Stimulated activated naive CD8-positive, alpha-beta T cell treated with anti-CD3 and anti-CD28 coated beads, Interleukin-15, Interleukin-2, amounts not matched to agents 100 U/mL and 50 U/mL, for 24 hours (primary cell): ENCODE measurements around the gene FCHSD2.
"Not testable (repeated sequence)": the region's sequence is repeated elsewhere in the genome, so short reads cannot be mapped to it uniquely, and the experiment has no call there.

Source experiments
- ATAC-seq: fragments of 150-1000 bp; cut with Tn5 transposase; one replicate; pipeline ENCODE4 v1.10.0; 2021
- DNase-seq: peaks from one replicate; pipeline ENCODE4 v3.0.0; 2021

The FCHSD2 gene

DNA sequence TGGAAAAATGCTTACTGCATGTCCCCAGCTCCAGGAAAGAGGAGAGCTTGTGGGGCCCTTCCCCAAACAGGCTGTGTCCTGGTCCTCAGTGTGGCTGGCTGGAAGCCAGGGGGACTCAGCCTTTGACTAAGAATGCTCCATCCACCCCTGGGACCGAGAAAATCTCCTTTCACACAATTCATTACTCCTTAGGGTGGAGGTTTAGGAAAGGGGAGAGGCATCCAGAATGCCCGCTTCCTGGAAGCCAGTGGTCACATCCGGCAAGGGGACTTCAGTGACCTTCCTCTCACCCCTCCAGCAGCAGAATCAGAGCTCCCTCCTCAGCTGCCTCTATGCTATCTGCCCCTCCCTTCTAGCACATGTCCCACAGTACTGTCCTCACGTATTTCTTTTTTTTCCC lies 306.0 kb downstream of the FCHSD2 start:
- ATAC-seq = no peak

DNA sequence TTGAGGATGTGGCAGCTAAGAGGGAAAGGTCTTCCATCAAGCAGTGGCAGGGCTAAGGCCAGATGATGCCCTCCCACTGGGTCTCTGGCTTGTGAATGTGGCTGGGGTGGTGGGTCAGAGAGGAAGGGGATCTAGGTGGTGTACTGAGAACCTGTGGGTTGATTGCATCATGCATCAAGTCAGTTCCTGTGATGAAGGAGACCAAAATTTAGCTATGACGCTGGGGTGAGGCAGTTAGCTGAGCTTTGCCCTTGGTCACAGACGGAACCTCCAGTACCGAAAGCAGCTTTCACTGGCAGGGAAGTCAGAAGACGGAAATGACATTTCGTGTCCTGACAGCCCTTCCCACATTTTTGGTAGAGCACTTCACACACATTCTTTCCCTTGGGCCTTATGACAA lies 307.2 kb downstream of the FCHSD2 start:
- DNase-seq = no peak
- ATAC-seq = no peak

More for the DNA sequence above, 306.0 kb downstream of the FCHSD2 start:
- no peak for DNase-seq

DNA sequence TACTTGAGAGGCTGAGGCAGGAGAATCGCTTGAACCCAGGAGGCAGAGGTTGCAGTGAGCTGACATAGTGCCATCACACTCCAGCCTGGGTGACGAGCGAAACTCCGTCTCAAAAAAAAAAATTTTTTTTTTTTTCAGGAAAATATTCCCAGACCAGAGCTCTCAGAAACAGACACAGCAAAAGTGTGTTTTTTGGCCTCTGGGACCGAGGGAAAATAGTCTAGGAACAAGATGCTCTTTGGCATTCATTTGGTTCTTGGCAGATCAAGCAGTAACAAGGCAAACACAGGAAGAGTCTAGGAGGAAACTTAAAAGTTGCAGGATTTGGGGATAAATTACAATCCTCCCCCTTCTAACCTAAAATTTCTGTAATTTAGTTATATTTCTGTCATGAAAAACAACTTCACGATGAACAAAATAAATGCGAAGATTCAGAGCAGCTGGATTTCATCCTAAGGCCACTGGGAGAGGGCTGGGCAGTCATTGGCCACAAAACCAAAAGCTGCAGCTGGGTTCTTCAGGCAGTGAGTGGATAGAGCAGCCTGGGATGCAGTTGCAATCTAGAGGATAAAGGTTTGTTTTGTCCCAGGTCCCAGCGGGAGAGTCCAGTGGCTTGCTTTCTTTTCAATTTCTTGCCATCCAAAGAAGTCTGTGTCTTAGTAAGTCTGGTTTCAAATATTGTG lies 308.2 kb downstream of the FCHSD2 start:
- DNase-seq (no peak), ATAC-seq (no peak)

DNA sequence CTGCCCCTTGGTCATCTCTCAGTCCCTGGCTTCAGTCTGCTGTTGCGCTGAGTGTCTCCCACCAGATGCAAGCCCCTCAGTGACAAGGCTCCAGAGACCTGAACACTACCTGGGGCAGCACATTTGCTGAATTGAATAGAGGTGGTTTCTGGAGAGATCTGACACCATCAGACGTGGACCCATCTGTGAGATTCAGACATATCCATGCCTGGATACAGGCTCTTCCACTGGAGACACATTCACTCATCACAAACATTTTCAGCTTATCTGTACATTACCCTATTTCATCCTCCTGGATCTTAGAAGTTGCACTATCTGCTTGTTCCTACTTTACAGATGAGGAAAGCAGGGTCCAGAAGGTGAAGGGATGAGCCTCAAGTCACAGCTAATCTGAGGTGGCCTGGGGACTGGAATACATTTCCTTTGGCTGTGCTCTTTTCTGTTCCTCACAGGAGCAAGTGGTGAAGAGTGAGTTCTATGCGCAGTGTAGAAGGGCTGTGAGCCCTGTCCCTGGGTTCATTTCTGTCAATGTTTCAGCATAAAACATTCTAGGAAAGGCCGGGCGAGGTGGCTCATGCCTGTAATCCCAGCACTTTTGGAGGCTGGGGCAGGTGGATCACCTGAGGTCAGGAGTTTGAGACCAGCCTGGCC lies 308.9 kb downstream of the FCHSD2 start:
- ATAC-seq (no peak), DNase-seq (no peak)

DNA sequence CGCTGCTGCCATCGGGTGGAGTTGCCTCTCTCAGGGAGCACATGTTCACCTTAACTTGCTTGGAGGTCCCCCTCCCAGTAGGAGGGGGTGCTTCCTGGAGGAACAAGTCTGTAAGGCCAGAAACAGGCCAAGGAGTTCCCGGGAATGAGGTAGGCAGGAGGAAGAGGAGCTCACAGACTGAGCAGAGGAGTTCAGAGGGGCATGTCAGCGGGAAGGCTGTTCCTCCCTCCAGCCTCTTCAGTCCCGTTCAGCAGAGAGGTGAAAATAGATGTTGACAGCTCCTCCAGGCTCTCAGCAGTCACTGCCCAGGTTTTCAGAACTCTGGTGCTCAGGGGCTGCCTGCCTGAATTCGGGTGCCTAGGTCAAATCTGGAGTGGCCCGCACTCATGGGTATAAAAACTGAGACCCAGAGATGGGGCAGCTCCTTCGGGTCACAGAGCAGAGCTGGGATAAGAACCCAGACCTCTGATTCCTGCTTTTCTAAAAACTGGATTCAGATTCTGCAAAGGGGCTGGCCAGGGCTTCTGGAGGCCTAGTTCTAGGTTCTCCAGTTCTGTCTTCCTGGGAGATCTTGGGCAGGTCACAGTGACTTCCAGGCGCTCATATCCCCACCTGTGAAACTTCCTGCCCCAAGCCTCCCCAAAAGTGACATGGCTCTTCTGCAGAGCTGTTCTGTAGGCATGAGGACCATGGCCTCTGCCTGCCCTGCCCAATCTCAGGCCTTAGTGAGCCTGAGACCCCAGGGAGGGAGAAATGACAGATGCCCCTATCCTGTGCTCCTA lies 309.6 kb downstream of the FCHSD2 start:
- DNase-seq = no peak
- no peak for ATAC-seq

DNA sequence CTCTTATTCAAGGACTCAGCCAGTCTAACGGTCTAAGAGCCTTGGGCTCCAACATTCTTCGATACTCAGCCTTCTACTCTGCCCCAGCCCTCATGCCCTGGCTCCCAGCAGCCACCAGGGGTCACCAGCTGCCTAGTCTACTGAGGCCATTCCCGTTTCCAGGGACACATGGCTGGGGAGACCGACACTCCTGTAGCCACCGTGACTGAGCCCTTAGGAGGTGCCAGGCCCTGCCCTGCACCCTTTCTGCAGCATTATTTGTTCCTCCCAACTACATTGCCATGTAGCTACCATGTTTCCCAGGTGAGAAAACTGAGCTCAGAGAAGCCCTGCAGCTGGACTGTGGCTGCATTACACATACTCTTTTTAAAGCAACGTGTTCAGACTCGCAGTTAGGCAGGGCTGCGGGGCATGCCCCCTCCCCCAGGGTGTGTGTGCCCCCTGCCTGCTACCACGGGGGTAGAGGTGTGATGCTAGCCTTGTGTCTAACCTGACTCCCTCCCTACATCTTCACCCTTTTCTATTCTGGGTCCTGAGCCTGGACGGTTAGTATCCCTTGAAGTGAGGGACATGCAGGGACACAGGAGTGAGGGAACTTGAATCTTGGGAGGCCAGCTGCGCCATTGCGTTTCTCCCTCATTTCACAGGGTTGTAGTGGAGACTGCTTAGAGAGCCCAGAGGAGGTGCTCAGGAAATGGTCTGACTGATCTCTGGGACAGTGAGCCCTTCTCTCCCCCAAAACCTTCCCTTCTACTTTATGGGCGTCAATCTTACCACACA lies 310.4 kb downstream of the FCHSD2 start:
- DNase-seq (peak; percentile 66), ATAC-seq (peak; percentile 64)

DNA sequence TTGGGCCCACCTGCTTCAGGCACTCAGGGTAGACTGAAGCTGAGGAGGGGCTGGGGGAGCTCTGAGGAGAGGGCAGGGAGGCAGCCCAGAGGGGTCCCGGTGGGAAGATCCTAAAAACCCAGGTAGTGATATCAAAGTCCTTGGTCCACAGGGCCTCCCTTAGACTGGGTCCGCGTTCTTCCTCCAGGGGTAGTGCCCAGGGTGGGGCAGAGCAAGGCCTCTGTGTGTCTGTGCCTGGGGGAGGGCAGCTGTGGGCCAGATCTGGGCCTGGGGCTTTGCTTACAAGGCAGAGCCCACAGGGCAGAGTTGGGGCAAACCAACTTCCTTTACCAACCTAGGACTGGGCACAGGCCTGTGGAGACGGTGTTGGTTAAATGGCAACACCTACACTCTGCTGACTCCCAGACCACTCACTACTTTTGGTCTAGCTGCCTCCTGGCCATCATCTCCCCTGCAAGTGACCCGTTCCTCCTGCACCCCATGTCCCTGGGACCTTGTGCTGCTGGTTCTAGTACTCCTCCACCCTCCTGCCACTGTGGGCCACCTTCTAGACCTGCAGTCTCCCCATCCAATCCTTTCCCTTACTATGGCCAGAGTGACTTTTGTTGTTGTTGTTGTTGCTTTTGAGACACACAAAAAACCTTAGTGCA lies 312.1 kb downstream of the FCHSD2 start:
- DNase-seq = no peak
- ATAC-seq = no peak

DNA sequence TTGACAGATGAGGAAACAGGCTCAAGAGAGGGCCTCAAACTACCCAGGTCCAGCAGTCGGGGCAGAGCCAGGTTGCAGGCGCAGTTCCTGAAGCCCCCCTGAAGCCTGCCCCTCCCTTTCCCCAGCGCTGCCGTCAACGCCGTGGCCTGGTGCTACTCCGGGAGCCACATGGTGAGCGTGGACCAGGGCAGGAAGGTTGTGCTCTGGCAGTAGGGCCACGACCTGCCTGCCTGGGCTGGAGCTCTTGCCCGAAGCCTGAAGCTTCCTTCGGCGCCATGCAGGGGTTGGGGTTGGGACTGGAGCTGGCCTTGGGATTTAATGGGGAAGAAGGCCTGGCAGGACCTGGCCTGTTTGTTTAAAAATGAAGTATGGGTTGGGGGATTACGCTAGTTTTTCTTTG lies 312.9 kb downstream of the FCHSD2 start:
- DNase-seq (no peak), ATAC-seq (no peak)

DNA sequence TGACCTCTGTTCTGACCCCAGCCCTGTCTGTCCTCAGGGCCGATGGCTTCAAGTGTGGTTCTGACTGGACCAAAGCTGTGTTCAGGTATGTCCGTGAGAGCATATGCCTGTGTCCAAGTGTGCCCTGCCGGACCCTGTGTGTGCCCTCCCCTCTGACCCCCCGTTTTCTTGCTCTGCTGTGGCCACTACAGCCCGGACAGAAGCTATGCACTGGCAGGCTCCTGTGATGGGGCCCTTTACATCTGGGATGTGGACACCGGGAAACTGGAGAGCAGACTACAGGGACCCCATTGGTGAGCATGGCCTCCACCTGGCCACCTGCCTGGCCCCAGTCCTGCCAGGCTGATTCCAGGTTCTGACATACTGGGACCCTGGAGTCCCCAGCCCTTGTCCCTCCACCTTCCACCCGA lies 313.4 kb downstream of the FCHSD2 start:
- DNase-seq (no peak), ATAC-seq (no peak)

DNA sequence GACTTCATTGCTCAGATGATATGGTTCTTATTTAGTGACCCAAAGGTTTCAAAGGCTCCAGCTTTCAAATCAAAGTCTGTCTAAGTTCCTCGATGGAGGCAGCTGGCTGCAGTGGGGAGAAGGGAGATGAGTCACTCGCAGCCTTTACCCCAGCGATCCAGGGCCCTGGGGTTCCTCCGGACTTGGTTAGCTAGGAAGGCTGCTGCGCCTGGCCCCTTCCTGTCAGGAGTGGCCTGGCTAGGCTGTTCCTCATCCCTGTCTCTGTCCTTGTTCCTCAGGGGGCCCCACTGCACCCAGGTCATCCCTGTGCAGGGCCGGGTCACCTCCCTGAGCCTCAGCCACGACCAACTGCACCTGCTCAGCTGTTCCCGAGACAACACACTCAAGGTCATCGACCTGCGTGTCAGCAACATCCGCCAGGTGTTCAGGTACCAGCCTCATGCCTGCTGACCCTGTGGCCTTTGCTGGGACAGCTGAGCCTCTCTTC lies 314.0 kb downstream of the FCHSD2 start:
- no peak for DNase-seq
- no peak for ATAC-seq

DNA sequence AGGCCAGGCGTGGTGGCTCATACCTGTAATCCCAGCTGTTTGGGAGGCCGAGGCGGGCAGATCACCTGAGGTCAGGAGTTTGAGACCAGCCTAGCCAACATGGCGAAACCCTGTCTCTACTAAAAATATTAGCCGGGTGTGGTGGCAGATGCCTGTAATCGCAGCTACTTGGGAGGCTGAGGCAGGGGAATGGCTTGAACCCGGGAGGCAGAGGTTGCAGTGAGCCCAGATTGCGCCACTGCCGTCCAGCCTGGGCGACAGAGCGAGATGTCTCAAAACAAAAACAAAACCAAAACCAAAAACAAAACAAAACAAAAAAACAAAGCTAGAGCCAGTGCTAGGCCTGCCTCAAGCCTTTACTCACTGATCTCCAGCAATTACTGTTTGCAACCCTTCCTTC lies 314.5 kb downstream of the FCHSD2 start:
- DNase-seq, ATAC-seq: not testable (repeated sequence)

DNA sequence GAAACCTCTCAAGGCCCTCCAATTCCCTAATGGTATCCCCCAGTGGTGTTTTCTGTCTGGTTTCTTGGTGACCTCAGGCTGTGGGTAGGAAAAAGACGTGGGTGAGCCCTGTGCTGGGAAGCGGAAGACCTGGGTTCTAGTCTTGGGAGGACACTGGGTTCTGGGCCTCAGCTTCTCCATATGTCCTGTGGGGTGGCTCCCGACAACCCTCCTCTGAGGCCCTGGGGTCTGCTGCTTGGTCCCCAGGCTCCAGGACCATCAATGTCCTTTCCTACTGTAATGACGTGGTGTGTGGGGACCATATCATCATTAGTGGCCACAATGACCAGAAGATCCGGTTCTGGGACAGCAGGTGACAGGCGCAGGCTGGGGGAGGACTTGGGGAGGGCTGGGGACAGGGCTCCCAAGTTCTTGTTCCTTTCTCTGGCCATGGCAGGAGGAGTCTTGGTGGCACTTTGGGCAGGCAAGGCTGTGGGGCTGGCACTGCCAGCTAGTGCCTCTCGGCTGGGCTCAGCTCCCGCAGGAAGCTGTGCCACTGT lies 315.1 kb downstream of the FCHSD2 start:
- no peak for DNase-seq

DNA sequence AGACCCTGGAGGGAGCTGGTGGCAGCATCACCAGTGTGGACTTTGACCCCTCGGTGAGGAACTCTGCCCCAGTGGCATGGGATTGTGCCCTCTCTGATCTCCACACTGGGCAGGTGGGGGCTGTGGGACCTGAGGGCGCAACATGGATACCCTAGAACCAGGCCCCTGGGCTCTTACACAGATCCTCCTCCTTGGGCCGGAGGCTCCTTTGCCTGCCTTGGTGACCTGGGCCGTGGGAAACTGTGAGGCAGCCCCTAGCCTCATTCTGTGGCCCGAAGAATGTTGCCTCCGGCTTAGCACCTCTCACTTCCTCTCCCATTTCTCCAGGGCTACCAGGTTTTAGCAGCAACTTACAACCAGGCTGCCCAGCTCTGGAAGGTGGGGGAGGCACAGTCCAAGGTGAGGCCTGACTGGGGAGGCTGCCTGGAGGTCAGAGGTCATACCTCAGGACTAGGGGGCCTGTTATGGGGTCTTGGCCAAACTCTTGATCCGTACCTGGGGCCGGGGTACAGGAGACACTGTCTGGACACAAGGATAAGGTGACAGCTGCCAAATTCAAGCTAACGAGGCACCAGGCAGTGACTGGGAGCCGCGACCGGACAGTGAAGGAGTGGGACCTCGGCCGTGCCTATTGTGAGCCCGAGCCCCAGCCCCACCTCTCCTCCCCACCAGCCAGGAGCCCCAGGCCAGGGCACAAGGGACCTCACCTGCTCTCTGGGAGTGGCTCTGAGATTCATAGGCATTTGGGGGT lies 315.8 kb downstream of the FCHSD2 start:
- DNase-seq (no peak), ATAC-seq (no peak)

More for the DNA sequence above, 315.1 kb downstream of the FCHSD2 start:
- ATAC-seq = no peak

DNA sequence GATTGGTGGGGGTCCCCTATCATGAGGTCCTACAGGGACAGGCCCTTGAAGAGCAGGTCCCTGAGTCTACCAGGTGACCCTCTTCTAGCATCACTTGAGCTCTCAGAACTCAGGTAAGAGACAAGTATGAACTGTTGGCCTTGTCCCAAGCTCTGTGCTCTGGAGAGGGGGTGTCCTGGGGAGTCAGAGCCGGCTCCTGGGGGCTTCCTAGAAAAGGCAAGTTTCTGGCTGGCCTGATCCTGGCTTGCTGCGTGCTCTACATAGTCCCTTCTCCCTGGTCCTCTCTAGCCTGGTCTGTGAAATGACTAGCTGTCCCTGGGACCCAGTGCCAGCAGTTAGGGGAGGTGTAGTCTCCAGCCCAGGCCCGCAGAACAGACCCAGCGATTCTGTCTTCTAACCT lies 316.5 kb downstream of the FCHSD2 start:
- ATAC-seq (no peak), DNase-seq (no peak)

DNA sequence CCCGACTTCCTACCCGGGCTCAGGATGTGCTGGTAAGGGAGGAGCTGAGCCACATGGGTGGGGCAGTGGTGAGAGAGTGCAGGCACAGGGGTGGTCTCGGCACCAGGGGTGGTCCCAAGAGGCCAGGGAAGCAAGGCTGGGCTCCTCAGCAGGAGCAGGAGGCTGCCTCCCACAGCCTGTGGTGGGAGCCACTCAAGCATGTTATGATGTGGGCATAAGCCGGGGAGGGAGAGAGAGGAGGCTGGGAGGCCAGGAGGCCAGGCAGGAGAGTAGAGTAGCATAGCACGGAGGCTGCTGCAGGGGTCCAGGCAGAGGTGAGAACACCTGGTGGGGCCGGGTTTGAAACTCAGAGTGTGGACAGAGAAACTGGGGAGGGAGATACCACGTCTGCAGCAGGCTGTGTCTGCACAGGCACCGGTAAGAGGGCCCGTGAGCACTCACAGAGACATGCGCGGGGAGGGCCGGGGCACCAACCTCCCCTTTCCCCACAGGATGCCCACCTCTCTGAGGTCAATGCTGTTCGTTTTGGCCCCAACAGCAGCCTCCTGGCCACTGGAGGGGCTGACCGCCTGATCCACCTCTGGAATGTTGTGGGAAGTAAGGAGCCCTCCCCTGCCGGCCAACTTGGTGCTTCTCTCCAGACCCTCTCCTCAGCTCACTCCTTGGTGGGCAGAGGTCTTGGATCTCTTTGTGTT lies 317.2 kb downstream of the FCHSD2 start:
- ATAC-seq (no peak), DNase-seq (no peak)

DNA sequence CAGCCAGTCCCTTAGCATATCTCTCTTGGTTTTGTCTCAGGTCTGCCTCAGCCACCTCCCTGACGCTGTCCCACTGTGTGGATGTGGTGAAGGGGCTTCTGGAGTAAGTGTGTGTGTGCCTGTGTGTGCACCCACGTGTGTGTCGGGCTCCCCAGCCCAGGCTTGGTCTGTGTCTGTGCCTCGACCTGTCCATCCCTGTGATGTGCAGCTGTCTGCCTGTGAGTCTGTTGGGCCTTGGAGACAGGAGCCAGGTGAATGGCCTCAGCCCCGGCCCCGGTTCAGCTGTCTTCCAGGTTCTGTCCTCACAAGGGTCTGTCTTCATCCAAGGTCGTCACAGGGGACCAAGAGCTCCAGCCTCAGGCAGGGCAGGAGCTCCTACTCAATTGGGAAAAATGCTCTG lies 318.1 kb downstream of the FCHSD2 start:
- ATAC-seq (no peak), DNase-seq (no peak)

DNA sequence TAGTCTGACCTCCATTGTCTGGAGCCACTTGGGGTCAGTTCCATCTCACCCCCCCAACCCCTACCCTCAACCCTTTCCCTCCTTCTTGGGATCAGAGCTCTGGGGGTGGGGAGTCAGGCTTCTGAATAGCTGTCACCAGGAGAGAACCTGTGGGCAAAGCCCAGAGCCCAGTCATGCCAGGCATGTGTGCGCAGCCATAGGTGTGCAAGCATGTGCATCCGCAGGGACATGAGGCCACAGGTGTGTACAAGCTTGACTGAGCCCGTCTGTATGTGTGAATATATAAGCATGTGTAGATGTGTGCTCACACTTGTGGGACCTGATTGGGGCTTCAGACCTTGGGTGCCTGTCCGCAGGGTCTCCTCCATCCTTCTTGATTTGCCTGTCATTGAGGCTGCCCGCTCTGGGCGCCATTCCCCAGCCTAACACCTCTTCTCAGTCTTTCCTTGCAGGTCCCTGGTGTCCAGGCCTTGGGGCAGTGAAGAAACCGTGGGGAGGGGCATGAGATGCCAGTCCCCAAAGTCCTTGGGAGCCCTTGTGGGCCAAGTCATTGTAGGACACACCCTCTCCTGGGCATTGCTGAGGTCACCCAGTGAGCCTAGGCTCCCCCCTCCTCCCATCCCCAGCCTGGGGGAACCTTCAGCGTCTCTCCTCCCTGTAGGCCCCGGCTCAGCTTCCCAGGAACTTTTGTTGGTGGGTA lies 318.9 kb downstream of the FCHSD2 start:
- ATAC-seq (no peak), DNase-seq (no peak)

DNA sequence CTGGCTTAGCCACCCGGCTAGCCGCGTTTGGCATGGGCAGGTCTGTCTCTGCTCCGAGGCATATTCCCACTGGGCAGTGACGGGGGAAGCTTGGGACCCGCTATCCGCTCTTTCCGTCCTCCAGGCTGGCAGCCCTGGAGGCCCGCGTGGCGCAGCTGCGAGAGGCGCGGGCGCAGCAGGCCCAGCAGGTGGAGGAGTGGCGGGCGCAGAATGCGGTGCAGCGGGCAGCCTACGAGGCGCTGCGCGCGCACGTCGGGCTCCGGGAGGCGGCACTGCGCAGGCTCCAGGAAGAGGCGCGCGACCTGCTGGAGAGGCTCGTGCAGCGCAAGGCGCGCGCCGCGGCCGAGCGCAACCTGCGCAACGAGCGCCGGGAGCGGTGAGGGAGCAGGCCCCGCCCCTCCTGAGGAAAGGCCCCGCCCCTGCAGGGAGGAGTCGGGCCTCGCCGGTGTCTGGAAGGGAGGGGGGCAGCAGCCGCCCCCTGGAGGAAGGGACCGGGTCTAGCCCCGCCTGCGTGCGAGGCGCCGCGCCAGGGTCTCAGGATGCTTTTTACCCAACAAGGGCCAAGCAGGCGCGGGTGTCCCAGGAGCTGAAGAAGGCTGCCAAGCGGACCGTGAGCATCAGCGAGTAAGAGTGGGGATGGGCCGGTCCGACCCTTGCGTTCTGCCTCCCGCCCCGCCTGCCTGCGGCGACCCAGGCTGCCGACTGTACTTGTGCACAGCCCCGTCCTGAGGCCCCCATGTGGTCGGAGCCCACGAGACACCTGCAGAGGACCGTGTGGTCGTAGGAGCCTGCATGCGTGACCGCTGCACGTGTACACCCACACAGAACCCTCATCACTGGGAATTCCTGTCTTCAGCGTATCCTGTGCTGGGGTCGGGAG lies 320.0 kb downstream of the FCHSD2 start:
- DNase-seq (peak; percentile 91), ATAC-seq (peak; percentile 79)
